GM21825 (cell line): Measurements from ENCODE around the gene CEMIP2.

Experiments
- ATAC-seq: cut with Tn5 transposase; IDR thresholded peaks from one replicate; pipeline ENCODE4 v1.9.1; 2021; ENCODE audit warnings: mild to moderate bottlenecking, moderate library complexity; ENCODE audit not compliant: unreplicated experiment

The CEMIP2 gene

DNA sequence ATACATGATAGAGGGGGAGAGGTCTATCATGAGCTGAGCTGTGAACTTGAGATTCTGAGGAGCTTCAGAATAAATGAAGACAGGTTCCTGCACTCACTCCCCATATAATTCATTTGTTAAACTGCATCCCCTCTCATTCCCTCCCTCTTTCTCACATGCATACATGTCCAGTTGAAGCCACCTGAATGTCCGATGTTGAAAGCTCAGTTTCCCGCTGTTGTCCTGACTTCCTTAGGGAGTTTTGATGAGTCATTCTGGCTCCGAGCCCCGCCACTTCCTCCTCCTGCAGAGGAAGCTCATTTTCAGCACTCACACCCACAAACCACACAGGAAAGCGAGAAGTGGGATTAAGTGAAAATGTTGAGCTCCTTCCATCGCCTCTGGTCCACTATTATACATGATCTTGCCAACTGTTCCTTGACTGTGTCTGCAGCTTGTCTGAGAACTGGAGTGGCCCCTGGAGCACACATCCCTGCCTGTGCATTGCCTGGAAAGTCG, 121.2 kb downstream of the CEMIP2 start:
- ATAC-seq, result no peak

DNA sequence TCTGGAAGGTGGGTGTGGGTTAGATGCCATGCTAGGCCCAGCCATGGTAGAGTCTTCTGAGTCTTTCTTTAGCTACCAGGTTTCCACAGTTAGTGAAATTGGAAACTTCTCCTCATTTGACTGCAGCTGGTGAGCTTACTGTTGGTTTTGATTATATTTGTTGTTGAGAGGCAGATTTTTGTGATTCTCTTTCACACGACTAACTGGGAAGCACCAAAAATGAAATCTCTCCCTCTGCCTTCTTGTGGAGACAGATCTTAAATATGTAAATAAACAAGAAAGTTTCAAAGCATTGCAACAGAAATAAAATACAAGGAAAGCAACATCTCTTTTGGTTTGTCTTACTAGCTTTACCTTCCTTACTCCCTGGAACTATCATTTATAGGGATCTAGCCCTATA, 122.2 kb downstream of the CEMIP2 start:
- ATAC-seq, result no peak

DNA sequence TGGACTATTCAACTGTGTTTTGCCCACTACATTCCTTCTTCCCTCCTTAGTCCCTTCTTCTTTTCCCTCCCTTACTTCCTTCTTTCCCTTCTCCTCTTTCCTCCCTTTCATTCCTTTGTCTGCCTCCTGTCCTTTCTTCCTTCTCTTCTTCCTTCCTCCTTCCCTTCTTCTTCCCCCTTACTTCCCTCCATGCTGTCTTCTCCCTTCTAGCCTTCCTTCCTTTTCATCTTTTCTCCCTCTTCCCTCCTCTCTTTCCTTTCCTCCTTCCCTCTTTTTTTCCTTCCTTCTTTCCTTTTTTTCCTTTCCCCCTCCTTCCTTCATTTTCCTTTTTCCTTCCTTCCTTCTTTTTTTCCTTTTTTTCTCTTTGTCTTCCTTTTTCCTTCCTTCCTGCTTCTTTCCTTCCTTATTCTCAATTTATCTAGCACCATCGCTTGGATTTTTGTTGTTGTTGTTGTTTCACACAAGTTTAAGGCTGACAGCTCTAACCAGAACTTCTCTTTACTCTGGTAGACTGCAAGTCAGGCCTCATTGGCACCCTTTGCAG, 123.4 kb downstream of the CEMIP2 start:
- no peak for ATAC-seq

DNA sequence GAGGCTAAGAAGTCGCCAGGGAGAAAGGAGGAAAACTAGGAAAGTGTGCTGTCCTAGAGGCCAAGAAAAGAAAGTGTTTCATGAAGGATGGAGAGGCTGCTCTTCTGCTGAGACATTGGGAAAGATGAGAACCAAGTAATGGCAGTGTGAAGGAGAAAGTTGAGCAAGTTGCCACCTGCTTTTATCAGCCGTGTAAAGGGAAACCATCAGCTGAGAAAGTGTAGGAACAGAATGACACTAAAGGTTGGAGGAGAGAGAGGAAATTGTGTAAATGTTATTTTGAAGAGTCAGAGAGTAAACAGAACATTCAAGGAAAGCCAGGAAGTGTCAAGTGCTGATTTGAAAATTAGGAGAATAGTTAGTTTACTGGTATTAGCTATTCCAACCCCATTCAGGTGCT, 125.0 kb downstream of the CEMIP2 start:
- ATAC-seq, result no peak

DNA sequence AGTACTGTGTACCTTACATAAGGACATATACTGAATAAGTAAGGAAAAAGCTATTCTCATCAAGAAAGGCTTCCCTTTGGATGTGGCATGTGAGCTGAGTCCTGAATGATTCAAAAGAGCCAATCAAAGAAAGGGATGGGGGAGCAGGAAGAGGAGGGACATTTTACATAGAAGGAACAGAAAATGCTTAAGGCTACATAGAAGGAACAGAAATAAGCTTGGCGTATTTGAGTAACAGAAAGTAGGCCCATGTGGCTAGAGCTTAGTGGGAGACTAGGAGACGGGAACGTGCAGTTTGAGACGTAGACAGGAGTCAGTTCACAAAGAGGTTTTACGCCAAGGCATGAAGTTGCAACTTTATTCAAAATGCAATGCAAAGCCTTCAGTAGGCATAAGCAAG, 126.3 kb downstream of the CEMIP2 start:
- no peak for ATAC-seq

DNA sequence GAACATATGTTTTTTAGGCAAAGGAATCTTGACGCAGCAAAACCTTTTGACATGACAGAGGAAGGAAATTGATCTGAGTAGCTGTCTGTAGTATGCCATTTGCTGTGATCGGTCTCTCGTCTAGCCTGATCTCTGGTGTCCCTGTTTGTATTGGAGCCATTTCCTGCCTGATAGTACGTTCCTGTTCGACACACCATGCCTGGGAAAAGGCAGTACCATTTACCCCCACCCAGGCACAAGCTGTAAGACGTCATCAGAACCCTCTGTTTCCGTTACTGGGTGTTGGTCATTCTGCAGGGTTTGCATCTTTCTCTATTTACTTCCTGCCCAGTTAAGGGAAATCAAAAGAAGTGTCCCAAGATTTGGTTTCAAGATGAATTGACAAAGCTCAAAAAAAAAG, 129.7 kb downstream of the CEMIP2 start:
- ATAC-seq, result no peak

DNA sequence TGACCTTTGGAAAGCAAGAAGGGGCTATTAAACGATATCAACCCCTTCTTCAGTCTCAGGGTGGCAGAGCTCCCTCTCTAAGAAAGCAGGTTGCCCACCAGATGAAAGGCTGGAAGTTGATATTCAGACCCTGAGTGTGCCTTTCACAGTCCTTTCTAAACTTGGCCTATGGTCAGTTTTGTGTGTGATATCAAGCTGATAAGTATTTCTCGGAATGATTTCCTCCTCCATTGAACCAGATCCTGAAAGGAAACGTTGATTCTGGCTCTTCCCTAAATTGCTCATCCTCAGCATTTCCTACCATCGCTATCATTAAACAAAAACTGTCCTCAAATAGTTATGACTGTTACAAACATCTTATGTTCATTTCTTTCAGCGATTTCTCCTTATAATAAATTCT, 130.4 kb downstream of the CEMIP2 start:
- no peak for ATAC-seq

DNA sequence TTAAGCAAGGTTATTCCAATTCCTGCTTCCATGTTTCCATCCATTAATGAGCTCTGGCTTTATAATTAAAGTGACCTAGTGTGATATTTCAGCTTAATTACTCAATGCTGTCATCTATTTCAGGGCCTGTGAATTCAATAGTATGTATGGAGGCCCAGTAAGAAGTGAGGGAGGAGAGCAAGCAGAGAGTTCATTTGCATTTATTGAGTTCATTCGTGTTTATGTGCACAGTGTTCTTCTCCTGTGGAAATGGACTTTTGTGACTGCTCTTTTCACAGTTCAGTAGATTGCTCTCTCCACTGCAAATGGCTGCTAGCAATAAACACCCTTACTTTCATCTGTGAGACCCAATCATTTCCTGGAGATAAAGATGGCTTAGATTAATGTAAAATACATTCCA, 130.9 kb downstream of the CEMIP2 start:
- ATAC-seq, result no peak

DNA sequence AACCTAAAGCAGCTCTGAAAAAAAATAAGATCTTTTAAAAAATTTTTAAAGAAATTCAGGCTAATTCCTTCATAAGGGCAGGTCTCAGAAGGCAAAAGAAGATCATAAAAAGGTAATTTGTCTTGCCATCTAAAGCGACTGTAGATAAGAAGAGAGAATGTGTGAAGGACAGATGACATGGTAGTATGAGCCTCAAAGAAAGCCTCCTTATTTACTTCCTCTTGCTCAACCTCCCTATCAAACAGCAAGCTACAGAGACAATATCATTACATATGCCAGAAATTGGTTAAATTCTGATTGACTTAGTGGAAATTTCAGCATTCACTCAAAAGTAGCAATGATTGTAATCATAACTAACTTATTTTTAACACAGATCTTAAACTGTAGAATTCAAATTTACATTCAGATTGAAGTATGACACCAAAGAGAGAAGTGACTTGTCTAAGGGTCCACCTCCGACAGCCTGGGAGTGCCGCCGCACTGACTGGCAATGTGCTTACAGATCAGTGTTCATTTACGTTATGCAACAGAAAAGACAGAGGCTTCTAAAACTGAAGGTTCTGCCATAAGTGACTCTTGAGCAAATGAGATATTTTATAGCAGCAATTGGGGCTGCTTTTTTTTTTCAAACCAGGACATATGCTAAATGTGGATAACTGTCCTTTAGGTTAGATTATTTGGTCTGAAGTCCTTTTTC, 132.0 kb downstream of the CEMIP2 start:
- no peak for ATAC-seq

DNA sequence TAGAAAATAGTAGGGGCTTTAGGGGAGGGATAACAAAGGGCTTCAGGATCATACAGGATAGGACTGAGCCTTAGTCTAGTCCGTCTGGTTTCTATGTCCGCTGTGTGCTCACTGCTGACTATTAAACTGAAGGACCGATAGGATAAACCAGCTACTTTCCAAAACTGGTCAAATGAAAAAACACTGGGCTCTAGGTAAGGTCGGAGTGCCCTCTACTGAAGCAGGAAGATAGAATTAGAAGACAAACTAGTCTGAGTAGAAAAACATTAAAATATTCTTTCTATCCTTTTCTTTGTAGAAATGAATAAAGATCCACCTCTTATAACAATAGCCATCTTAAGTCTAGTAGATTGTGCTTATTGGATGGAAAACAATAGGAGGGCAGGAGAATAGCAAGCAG, 133.6 kb downstream of the CEMIP2 start:
- ATAC-seq, result no peak
